Adipocyte (in vitro differentiated cells): Measurements from ENCODE around the gene OR52E1.

Experiments
- DNase-seq: peaks from one replicate; pipeline ENCODE4 v3.0.0-alpha.2; 2015; ENCODE audit warnings: low read depth
- H3K27me3 ChIP-seq: replicated peaks from 2 replicates; pipeline ENCODE4 v1.7.0; 2013; ENCODE audit warnings: mild to moderate bottlenecking, low read length, moderate library complexity; ENCODE audit not compliant: control insufficient read depth, insufficient read depth
- H3K36me3 ChIP-seq: 2 replicates; pipeline ENCODE4 v1.7.0; 2013; ENCODE audit warnings: low read length, mild to moderate bottlenecking, moderate library complexity; ENCODE audit not compliant: control insufficient read depth, insufficient read depth, severe bottlenecking
- H3K4me1 ChIP-seq: 2 replicates; pipeline ENCODE4 v1.7.0; 2013; ENCODE audit warnings: mild to moderate bottlenecking, low read length, moderate library complexity; ENCODE audit not compliant: control insufficient read depth, insufficient read depth
- H3K4me3 ChIP-seq: 2 replicates; pipeline ENCODE4 v1.7.0; 2013; ENCODE audit warnings: mild to moderate bottlenecking, low read length, moderate library complexity
- H3K9ac ChIP-seq: 2 replicates; pipeline ENCODE4 v1.7.0; 2013; ENCODE audit warnings: mild to moderate bottlenecking, low read length, moderate library complexity
- H3K9me3 ChIP-seq: 2 replicates; pipeline ENCODE4 v1.7.0; 2013; ENCODE audit warnings: mild to moderate bottlenecking, low read length, moderate library complexity; ENCODE audit not compliant: control insufficient read depth

Gene OR52E1

DNA sequence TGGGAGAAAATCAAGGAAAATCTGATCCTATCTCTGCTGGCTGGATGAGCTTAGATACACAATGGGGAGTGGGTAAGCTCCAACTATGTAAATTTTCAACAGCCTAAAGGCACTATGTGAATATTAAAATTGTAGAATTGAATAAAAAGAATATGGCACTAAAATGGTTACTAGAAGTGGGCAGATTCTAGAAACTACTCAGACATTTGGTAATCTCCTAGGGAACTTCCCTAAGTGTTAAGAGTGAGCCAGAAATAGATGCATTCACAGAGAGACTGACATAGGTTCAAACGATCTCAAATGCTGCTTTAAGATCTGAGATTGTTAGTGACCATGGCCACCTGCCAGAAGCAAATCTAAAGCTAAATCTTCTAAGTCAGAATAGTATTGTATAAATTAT lies 4.3 kb upstream of the OR52E1 start:
- Histone ChIP-seq H3K27me3 (no peaks in the 10 kb centered on the region), H3K4me3 (no peak overlapping the region), H3K4me1 (no peaks in the 10 kb centered on the region), H3K9ac (no peak overlapping the region), H3K9me3 (no peaks in the 10 kb centered on the region), H3K36me3 (no peaks in the 10 kb centered on the region)
- DNase-seq = no peak

DNA sequence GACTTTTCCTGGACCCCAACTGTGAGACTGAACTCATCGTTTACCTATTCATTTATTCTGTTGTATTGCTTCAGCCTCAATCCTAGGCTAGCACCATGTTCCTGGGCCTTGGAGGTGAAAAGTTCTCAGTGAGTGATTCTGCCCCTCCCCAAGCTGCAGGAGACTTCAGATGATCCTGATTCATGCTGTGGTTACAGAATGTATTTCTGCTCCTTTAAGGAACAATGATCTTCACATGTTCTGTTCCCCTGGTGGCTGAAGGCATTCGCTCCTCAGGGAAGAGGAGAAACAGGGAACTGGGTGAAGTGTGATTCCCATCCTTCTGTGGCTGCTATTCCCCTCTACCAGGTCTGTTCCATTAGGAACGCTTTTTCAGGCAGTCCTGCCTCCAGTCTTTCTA lies 2.4 kb downstream of the OR52E1 start:
- Histone ChIP-seq H3K4me1 (no peaks in the 10 kb centered on the region), H3K9ac (no peak overlapping the region), H3K36me3 (no peaks in the 10 kb centered on the region), H3K4me3 (no peak overlapping the region), H3K27me3 (no peaks in the 10 kb centered on the region), H3K9me3 (no peaks in the 10 kb centered on the region)
- no peak for DNase-seq

DNA sequence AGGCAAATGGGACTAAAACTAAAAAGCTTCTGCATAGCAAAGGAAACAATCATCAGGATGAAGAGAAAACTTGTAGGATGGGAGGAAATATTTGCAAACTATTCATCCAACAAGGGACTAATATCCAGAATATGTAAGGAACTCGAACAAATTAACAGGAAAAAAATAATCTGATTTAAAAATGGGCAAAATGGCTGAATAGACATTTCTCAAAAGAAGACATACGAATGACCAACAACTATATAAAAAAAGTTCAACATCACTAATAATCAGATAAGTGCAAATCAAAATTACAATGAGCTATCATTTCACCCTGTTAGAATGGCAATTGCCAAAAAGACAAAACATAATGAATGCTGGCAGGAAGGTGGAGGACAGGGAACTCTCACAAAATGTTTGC lies 12.0 kb downstream of the OR52E1 start:
- H3K4me3 ChIP-seq = no peak overlapping the region
- H3K27me3 ChIP-seq = no peaks in the 10 kb centered on the region
- no peaks in the 10 kb centered on the region for H3K9me3 ChIP-seq
- H3K36me3 ChIP-seq = no peaks in the 10 kb centered on the region
- H3K4me1 ChIP-seq = no peaks in the 10 kb centered on the region
- no peak overlapping the region for H3K9ac ChIP-seq
- no peak for DNase-seq

DNA sequence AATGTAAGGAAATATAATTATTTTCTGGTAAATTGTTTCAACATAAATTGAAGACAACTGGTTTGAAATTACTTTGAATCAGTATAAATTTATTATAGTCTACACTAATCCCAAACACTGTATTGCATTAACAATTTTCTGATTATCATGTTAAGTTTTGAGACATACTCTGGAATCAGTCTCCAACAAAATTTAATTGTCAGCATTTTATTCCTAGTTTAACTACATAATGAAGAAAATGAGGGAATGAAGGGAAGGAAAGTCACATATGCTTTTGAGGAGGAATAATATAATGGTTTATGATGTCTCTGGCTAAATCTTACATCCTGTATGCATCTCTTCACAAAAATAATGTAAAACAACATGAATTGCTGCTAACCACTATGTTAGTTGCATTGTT lies 14.2 kb downstream of the OR52E1 start:
- Histone ChIP-seq H3K9ac (no peak overlapping the region), H3K9me3 (no peaks in the 10 kb centered on the region), H3K4me1 (no peaks in the 10 kb centered on the region), H3K4me3 (no peak overlapping the region), H3K36me3 (no peaks in the 10 kb centered on the region), H3K27me3 (no peaks in the 10 kb centered on the region)
- DNase-seq = no peak

DNA sequence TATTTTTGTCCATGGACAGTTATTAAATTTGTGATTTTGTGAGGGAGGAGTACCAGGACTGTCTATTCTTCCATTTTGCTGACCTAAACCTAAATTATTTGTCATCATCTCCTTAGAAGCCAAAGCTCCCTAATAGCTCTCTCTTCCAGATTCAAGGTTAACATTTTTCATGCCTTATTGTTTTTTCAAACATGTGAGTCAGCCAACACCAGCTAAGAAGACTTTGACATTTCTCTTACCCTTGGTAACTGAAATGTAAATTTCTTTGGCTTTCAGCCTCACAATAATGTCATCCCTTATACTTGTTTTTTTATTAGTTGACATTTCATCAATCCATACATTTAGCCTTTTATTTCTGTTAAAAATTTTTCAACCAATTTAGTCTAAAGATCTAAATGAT lies 19.2 kb downstream of the OR52E1 start:
- H3K9ac ChIP-seq = no peak overlapping the region
- no peak overlapping the region for H3K4me3 ChIP-seq
- no peak for DNase-seq
- H3K4me1 ChIP-seq = no peaks in the 10 kb centered on the region
- H3K27me3 ChIP-seq = no peaks in the 10 kb centered on the region
- no peaks in the 10 kb centered on the region for H3K9me3 ChIP-seq
- no peaks in the 10 kb centered on the region for H3K36me3 ChIP-seq

DNA sequence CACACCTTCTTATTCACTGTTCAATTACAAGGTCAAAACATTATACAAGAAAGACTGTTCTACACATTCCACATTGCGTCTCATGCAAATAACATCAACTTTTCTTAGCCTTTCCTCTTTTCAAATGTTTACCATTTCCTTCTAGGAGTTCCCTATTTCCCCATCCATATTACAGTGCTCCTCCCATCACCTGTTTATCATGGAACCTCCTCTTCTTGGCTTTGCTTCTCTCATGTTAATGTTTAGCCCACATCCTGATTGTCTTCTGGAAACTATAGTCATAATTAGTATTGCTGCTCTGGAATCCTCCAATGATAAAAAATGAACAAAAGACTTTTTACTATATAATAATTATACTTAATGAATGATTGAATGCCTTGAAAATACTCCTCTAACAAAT lies 21.3 kb downstream of the OR52E1 start:
- no peak for DNase-seq
- H3K4me1 ChIP-seq = no peaks in the 10 kb centered on the region
- no peak overlapping the region for H3K4me3 ChIP-seq
- H3K27me3 ChIP-seq = no peaks in the 10 kb centered on the region
- H3K36me3 ChIP-seq = no peaks in the 10 kb centered on the region
- no peak overlapping the region for H3K9ac ChIP-seq
- H3K9me3 ChIP-seq = no peaks in the 10 kb centered on the region

DNA sequence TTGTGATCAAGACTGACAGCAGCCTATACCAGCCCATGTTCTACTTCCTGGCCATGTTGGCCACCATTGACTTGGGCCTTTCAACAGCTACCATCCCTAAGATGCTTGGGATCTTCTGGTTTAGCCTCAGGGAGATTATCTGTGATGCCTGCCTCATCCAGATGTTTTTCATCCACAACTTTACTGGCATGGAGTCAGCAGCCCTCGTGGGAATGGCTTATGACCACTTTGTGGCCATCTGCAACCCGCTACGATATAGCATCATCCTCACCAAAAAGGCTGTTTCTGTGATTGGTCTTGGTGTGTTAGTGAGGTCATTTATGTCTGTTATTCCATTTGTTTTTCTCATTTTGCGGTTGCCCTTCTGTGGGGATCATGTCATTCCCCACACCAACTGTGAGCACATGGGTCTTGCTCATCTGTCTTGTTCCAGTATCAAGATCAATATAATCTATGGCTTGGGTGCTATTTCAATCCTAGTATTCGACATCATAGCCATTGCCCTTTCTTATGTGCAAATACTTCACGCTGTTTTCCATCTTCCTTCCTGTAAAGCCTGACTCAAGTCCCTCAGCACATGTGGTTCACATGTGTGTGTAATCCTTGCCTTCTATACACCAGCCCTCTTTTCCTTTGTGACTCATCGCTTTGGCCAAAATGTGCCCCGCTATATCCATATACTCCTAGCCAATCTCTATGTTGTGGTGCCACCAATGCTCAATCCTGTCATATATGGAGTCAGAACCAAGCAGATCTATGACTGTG lies 23.6 kb downstream of the OR52E1 start:
- Histone ChIP-seq H3K9me3 (no peaks in the 10 kb centered on the region), H3K36me3 (no peaks in the 10 kb centered on the region), H3K9ac (no peak overlapping the region), H3K4me3 (no peak overlapping the region), H3K27me3 (no peaks in the 10 kb centered on the region), H3K4me1 (no peaks in the 10 kb centered on the region)
- no peak for DNase-seq

DNA sequence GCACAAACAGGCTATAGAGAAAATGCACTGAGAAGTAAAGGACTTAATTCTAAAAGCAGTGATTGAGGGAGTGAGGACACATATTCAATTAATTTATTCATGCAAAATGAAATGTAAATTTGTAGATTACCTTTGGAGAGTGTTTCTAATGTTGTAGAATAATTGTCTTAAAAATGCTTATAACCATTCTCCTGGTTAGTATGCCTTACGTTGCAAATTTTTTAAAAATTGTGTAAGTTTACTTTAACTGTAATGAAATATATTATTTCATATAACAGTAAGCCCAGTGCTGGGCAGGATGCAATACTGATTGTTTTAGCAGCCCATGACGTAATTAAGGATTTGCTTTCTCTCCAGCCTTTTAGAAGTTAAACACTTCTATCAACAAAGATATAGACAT lies 26.6 kb downstream of the OR52E1 start:
- Histone ChIP-seq H3K27me3 (no peaks in the 10 kb centered on the region), H3K36me3 (no peaks in the 10 kb centered on the region), H3K4me3 (no peak overlapping the region), H3K9me3 (no peaks in the 10 kb centered on the region), H3K4me1 (no peaks in the 10 kb centered on the region), H3K9ac (no peak overlapping the region)
- DNase-seq = no peak

DNA sequence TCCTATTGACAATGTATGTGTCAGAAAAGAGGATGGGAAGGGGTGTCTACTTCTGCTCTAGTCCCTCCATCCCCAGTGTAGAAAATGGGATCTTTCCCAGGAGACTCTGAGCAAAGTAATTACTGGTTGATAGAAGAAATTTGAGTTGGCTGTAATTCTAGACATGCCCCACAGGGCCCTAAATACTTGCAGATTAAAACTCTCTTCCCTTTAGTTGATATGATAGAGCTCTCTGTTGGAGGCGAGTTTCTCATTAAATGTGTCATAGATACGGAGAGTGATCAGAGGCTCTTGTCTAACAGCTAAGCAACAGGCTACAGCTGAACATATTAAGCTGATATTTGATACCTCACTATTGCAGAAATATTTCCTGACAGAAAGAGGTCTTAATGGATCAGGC lies 32.9 kb downstream of the OR52E1 start:
- no peaks in the 10 kb centered on the region for H3K36me3 ChIP-seq
- H3K27me3 ChIP-seq = peaks cover 3% of the 10 kb centered on the region
- DNase-seq = no peak
- no peak overlapping the region for H3K9ac ChIP-seq
- no peaks in the 10 kb centered on the region for H3K4me1 ChIP-seq
- H3K4me3 ChIP-seq = no peak overlapping the region
- no peaks in the 10 kb centered on the region for H3K9me3 ChIP-seq

DNA sequence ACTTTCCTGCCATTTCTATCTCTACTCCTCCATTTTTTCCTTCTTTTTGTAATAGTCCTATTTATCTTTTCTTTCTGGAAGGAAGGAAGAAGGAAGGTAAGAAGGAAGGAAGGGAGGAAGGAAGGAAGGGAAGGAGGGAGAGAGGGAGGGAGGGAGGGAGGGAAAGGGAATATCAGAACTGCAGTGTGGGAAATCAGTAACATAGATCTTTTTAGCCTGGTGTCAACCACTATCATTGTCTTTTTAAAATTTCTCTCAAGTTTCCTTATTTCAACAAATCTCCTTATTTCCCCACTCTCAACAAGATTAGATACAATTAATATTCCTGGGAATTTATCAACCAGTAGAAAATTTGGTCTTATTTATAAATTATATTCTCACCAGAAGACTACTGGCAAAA lies 33.7 kb downstream of the OR52E1 start:
- H3K9me3 ChIP-seq = no peaks in the 10 kb centered on the region
- DNase-seq = no peak
- no peaks in the 10 kb centered on the region for H3K4me1 ChIP-seq
- no peaks in the 10 kb centered on the region for H3K36me3 ChIP-seq
- peaks cover 3% of the 10 kb centered on the region for H3K27me3 ChIP-seq
- no peak overlapping the region for H3K9ac ChIP-seq
- no peak overlapping the region for H3K4me3 ChIP-seq

DNA sequence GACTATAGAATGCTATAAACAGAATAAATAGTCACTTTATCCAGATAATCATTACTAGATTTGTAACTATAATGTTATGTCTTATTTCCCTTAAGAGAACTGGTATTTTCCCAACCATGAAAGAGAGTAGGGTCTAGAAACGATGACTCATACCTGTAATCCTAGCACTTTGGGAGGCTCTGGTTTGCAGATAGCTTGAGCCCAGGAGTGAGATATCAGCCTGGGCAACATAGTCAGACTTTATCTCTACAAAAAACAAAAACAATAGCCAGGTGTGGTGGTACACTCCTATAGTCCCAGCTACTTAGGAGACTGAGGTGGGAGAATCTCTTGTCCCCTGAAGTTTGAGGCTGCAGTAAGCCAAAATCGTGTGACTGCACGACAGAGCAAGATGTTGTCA lies 37.9 kb downstream of the OR52E1 start:
- H3K4me1 ChIP-seq = no peaks in the 10 kb centered on the region
- H3K4me3 ChIP-seq = no peak overlapping the region
- no peaks in the 10 kb centered on the region for H3K9me3 ChIP-seq
- H3K36me3 ChIP-seq = no peaks in the 10 kb centered on the region
- H3K27me3 ChIP-seq = peaks cover 3% of the 10 kb centered on the region
- no peak for DNase-seq
- no peak overlapping the region for H3K9ac ChIP-seq

DNA sequence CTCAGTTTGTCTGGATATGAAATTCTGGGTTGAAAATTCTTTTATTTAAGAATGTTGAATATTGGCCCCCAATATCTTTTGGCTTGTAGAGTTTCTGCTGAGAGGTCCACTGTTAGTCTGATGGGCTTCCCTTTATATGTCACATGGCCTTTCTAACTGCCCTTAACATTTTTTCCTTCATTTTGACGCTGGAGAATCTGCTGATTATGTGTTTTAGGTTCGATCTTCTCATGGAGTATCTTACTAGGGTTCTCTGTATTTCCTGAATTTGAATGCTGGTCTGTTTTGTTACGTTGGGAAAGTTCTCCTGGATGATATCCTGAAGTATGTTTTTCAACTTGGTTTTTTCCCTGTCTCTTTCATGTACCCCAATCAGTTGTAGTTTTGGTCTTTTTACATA lies 46.0 kb downstream of the OR52E1 start:
- H3K9me3 ChIP-seq = peaks cover 4% of the 10 kb centered on the region
- H3K36me3 ChIP-seq = no peaks in the 10 kb centered on the region
- DNase-seq = no peak

More for the DNA sequence above, 46.0 kb downstream of the OR52E1 start:
- H3K4me1 ChIP-seq = no peaks in the 10 kb centered on the region
- no peak overlapping the region for H3K9ac ChIP-seq
- H3K27me3 ChIP-seq = no peaks in the 10 kb centered on the region
- no peak overlapping the region for H3K4me3 ChIP-seq
